ENCODE results near the gene CEND1. TPM values are rescaled to one million over a fixed set of nuclear protein-coding genes. Genes with fewer than 3 reads are reported as not detected.
A peak's percentile ranks its signal among the peaks of the same experiment; 100 is the strongest.

The CEND1 gene
- total RNA-seq, 4 donors from 2014 or later, result 0.44 to 0.45 TPM; not detected in 2

DNA sequence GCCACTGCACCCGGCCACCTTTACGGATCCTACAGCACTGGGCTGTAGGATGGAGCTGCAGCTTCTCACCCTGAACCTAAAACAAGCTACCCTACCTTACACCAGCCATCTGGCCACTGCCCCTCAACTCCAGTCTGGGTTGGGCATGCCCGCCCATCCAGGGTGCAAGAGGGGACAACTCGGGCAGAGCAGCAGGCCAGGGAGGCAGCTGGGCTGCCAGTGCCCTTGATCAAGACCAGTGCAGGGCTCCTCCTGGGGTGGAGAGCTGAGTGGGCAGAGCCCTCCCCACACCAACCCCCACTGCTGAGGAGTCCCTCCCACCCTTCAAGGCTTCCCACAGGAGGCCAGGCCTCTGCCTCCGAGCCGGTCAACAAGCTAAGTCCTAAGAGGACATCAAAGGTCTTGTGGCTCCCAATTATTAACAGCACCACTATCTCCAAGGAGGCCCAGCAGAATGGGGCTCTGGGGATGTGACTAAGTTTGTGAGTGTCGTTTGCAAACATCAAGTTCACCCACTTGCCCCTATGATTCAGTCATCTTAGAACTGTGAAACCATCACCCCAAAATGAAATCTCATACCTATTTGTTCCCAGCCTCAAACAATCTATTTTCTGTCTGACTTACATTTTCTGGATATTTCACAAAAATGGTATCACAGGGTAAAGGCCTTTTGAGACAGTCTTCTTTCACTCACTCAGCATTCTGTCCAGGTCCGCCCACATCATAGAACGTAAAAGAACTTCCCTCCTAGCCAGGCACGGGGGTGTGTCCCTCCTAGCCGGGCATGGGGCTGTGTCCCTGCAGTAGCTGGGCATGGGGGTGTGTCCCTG is 23.6 kb downstream of the CEND1 start:
- intact Hi-C loops (cut with DNase I), result no loop called here
- no peaks in the 10 kb centered on the region for H3K4me1 ChIP-seq
- H3K27me3 ChIP-seq, result no peaks in the 10 kb centered on the region
- TF ChIP-seq CTCF (IDR thresholded peaks at IDR 0.05) (no peak), POLR2A (IDR thresholded peaks at IDR 0.05) (no peak)
- H3K27ac ChIP-seq, result no peak overlapping the region
- 84 to 85% methylated on average over 9 to 10 of the region's 11 CpGs for WGBS, 2 donors
- H3K36me3 ChIP-seq, result peaks cover 37 to 56% of the 10 kb centered on the region in 2 donors
- DNase-seq, result no peak
- no peaks in the 10 kb centered on the region for H3K9me3 ChIP-seq
- H3K4me3 ChIP-seq (replicated peaks in 1 of 3), result no peak overlapping the region

DNA sequence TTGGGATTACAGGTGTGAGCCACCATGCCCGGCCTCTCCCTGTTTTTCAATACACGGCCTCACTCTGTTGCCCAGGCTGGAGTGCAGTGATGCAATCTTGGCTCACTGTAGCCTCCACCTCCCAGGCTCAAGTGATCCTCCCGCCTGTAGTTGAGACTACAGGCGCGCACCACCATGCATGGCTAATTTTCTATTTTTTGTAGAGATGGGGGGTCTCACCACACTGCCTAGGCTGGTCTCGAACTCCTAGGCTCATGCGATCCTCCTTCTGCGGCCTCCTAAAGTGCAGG is 24.1 kb downstream of the CEND1 start:
- no peaks in the 10 kb centered on the region for H3K9me3 ChIP-seq
- H3K36me3 ChIP-seq, result peaks cover 38 to 55% of the 10 kb centered on the region in 2 donors
- intact Hi-C loops (cut with DNase I), result no loop called here
- H3K27me3 ChIP-seq, result no peaks in the 10 kb centered on the region
- TF ChIP-seq POLR2A (IDR thresholded peaks at IDR 0.05) (no peak), CTCF (IDR thresholded peaks at IDR 0.05) (no peak)
- H3K4me1 ChIP-seq, result no peaks in the 10 kb centered on the region
- no peak overlapping the region for H3K4me3 ChIP-seq (replicated peaks in 1 of 3)
- no peak for DNase-seq
- WGBS, 2 donors, result 97 to 98% methylated on average over 8 of the region's 8 CpGs
- no peak overlapping the region for H3K27ac ChIP-seq

DNA sequence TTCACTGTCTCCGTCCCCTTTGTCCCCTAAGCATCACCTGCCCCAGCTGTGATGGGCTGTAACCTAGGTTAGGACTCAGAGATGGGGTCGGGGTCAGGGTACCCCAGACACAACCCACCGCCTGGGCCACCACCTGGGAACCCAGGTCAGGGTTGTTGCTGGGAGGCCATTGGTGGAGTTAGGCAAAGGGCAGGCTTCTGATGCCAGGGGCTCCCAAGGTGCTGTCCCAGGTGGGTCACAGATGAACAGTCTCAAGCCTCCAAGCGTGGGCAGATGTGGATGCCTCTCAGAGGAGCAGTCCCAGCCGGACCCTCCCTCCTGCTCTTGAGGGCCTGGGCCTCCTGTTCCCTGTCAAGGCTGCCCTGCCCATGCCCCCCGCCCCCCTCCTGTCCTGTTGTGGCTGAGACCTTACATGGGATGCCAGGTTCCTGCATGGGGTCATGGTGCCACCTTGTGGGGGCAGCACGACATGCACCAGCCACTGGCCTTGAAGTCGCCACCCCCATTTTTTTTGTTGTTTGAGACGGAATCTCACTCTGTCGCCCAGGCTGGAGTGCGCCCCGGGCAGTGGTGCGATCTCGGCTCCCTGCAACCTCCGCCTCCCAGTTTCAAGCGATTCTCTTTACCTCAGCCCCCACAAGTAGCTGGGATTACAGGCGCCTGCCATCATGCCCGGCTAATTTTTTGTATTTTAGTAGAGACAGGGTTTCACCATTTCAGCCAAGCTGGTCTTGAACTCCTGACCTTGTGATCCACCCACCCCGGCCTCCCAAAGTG is 24.7 kb downstream of the CEND1 start:
- Histone ChIP-seq H3K27me3 (no peaks in the 10 kb centered on the region), H3K36me3 (peaks cover 38 to 61% of the 10 kb centered on the region in 2 donors), H3K4me1 (no peaks in the 10 kb centered on the region), H3K27ac (no peak overlapping the region), H3K9me3 (no peaks in the 10 kb centered on the region), H3K4me3 (replicated peaks in 1 of 3) (no peak overlapping the region)
- intact Hi-C loops (cut with DNase I), result no loop called here
- DNase-seq, result peak; percentile 65 to 68
- TF ChIP-seq CTCF (IDR thresholded peaks at IDR 0.05) (peak; percentile 15 to 70 (median 62)), POLR2A (IDR thresholded peaks at IDR 0.05) (no peak)
- 76 to 82% methylated on average over 16 to 18 of the region's 19 CpGs for WGBS, 2 donors

GRCh38 chr11:764322-765024 is 25.4 kb downstream of the CEND1 start:
- Histone ChIP-seq H3K36me3 (peaks cover 42 to 64% of the 10 kb centered on the region in 2 donors), H3K4me1 (no peaks in the 10 kb centered on the region), H3K9me3 (no peaks in the 10 kb centered on the region), H3K27me3 (no peaks in the 10 kb centered on the region), H3K27ac (no peak overlapping the region), H3K4me3 (replicated peaks in 1 of 3) (no peak overlapping the region)
- intact Hi-C loops (cut with DNase I), result no loop called here
- WGBS, 2 donors, result 90 to 92% methylated on average over 13 to 18 of the region's 18 CpGs
- DNase-seq, result no peak
- TF ChIP-seq POLR2A (IDR thresholded peaks at IDR 0.05) (no peak), CTCF (IDR thresholded peaks at IDR 0.05) (no peak)

Measured in thyroid gland (tissue), 4 donors.